ENCODE data around the gene PTPRCAP. TPM values are rescaled to one million over a fixed set of nuclear protein-coding genes. Genes with fewer than 3 reads are reported as not detected.
A peak's percentile ranks its signal among the peaks of the same experiment; 100 is the strongest.

Gene PTPRCAP
- total and polyA plus RNA-seq, 4 donors, result 2.9 to 6.2 (median 4.5) TPM

GRCh38 chr11:67429722-67430121, 7.8 kb downstream of the PTPRCAP start:
- Histone ChIP-seq H3K36me3 (ENCODE audit: control insufficient read depth in 4 of 4, insufficient read depth in 3 of 4, low read depth in 1 of 4, low read length in 3 of 4) (peaks cover 3 to 32% (median 8%) of the 10 kb centered on the region in 4 donors), H3K9me3 (ENCODE audit: control insufficient read depth in 4 of 4, low read length in 3 of 4) (no peaks in the 10 kb centered on the region), H3K27ac (ENCODE audit: low read depth in 1 of 2, low read length in 2 of 2) (no peak overlapping the region), H3K4me3 (ENCODE audit: low read depth in 1 of 3, low read length in 3 of 3) (no peak overlapping the region), H3K27me3 (ENCODE audit: control insufficient read depth in 4 of 4, insufficient read depth in 4 of 4, low read length in 3 of 4) (no peaks in the 10 kb centered on the region), H3K4me1 (ENCODE audit: control insufficient read depth in 4 of 4, insufficient read depth in 4 of 4, low read length in 3 of 4) (peaks cover 3 to 19% (median 12%) of the 10 kb centered on the region in 4 donors), H3K9ac (ENCODE audit: low read depth in 1 of 2, low read length in 2 of 2) (no peak overlapping the region)
- DNase-seq (ENCODE audit: low spot score), result no peak
- WGBS, result 82% methylated on average over 11 of the region's 11 CpGs
- TF ChIP-seq RAD21 (IDR thresholded peaks at IDR 0.05), result no peak
- TF ChIP-seq GABPA (IDR thresholded peaks at IDR 0.05 in 1 of 2, conservative IDR thresholded peaks at IDR 0.05 in 1 of 2), result no peak
- no peak for TF ChIP-seq HNF4A (conservative IDR thresholded peaks at IDR 0.05)
- TF ChIP-seq CTCF (IDR thresholded peaks at IDR 0.05; ENCODE audit: low read depth, low read length, missing input control), result no peak
- no peak for TF ChIP-seq RXRA (IDR thresholded peaks at IDR 0.05)

- H3K27me3 ChIP-seq (ENCODE audit: control insufficient read depth in 4 of 4, insufficient read depth in 4 of 4, low read length in 3 of 4), result no peaks in the 10 kb centered on the region
- peaks cover 3 to 26% (median 7%) of the 10 kb centered on the region in 4 donors for H3K36me3 ChIP-seq (ENCODE audit: control insufficient read depth in 4 of 4, insufficient read depth in 3 of 4, low read depth in 1 of 4, low read length in 3 of 4)
- H3K4me3 ChIP-seq (ENCODE audit: low read depth in 1 of 3, low read length in 3 of 3), result peak overlapping the region; percentile 68 to 100 (median 91)
- peak overlapping the region; percentile 80 to 94 for H3K27ac ChIP-seq (ENCODE audit: low read depth in 1 of 2, low read length in 2 of 2)
- no peaks in the 10 kb centered on the region for H3K9me3 ChIP-seq (ENCODE audit: control insufficient read depth in 4 of 4, low read length in 3 of 4)
- DNase-seq (ENCODE audit: low spot score), result no peak
- H3K4me1 ChIP-seq (ENCODE audit: control insufficient read depth in 4 of 4, insufficient read depth in 4 of 4, low read length in 3 of 4), result peaks cover 3 to 19% (median 12%) of the 10 kb centered on the region in 4 donors
- TF ChIP-seq YY1 (IDR thresholded peaks at IDR 0.05) (no peak), HNF4G (IDR thresholded peaks at IDR 0.05) (no peak), JUND (IDR thresholded peaks at IDR 0.05) (no peak), NR2F2 (IDR thresholded peaks at IDR 0.05) (no peak), TAF1 (conservative IDR thresholded peaks at IDR 0.05) (no peak), ATF3 (IDR thresholded peaks at IDR 0.05) (no peak), CTCF (IDR thresholded peaks at IDR 0.05; ENCODE audit: low read depth, low read length, missing input control) (no peak), SP1 (IDR thresholded peaks at IDR 0.05) (no peak), FOXA1 (IDR thresholded peaks at IDR 0.05) (no peak), ZBTB33 (IDR thresholded peaks at IDR 0.05) (no peak), RAD21 (IDR thresholded peaks at IDR 0.05) (no peak), HNF4A (conservative IDR thresholded peaks at IDR 0.05) (no peak), GABPA (IDR thresholded peaks at IDR 0.05 in 1 of 2, conservative IDR thresholded peaks at IDR 0.05 in 1 of 2) (no peak), EGR1 (IDR thresholded peaks at IDR 0.05; ENCODE audit: low read depth in 2 of 2) (no peak), REST (IDR thresholded peaks at IDR 0.05) (no peak)
- WGBS, result 44% methylated on average over 12 of the region's 12 CpGs
- peak overlapping the region; percentile 90 to 100 for H3K9ac ChIP-seq (ENCODE audit: low read depth in 1 of 2, low read length in 2 of 2)
Measured at GRCh38 chr11:67429038-67429668, 8.3 kb downstream of the PTPRCAP start.

Data from liver (tissue), 9 donors.